Measurements from ENCODE around the gene SF3B2.
"Not testable (repeated sequence)": the region's sequence is repeated elsewhere in the genome, so short reads cannot be mapped to it uniquely, and the experiment has no call there.

The SF3B2 gene

GRCh38 chr11:66077927-66078326 is 25.8 kb downstream of the SF3B2 start:
- no peak for DNase-seq

GRCh38 chr11:66078949-66079348 is 26.8 kb downstream of the SF3B2 start:
- DNase-seq, result not testable (repeated sequence)

- DNase-seq, result peak; percentile 63
These were observed 28.1 kb downstream of the SF3B2 start for GRCh38 chr11:66080055-66080817.

- peak; percentile 64 for DNase-seq
These were observed 29.3 kb downstream of the SF3B2 start for GRCh38 chr11:66081505-66081904.

GRCh38 chr11:66082946-66083698 is 31.0 kb downstream of the SF3B2 start:
- no peak for DNase-seq

- DNase-seq, result no peak
These were observed 31.6 kb downstream of the SF3B2 start for GRCh38 chr11:66083767-66084166.

GRCh38 chr11:66084821-66085475 is 32.8 kb downstream of the SF3B2 start:
- no peak for DNase-seq

GRCh38 chr11:66087148-66087908 is 35.2 kb downstream of the SF3B2 start:
- no peak for DNase-seq

GRCh38 chr11:66089067-66089466 is 36.9 kb downstream of the SF3B2 start:
- DNase-seq, result no peak

- DNase-seq, result no peak
These were observed 38.1 kb downstream of the SF3B2 start for GRCh38 chr11:66090288-66090687.

GRCh38 chr11:66092125-66092524 is 40.0 kb downstream of the SF3B2 start:
- DNase-seq, result not testable (repeated sequence)

GRCh38 chr11:66099746-66100145 is 47.6 kb downstream of the SF3B2 start:
- not testable (repeated sequence) for DNase-seq

GRCh38 chr11:66100272-66101065 is 48.3 kb downstream of the SF3B2 start:
- DNase-seq, result peak; percentile 52

GRCh38 chr11:66101066-66101464 is 48.9 kb downstream of the SF3B2 start:
- no peak for DNase-seq

- DNase-seq, result no peak
These were observed 52.0 kb downstream of the SF3B2 start for GRCh38 chr11:66104057-66104638.

- DNase-seq, result no peak
These were observed 54.8 kb downstream of the SF3B2 start for GRCh38 chr11:66106786-66107599.

- no peak for DNase-seq
These were observed 55.7 kb downstream of the SF3B2 start for GRCh38 chr11:66107600-66108510.

GRCh38 chr11:66109294-66109693 is 57.1 kb downstream of the SF3B2 start:
- no peak for DNase-seq

GRCh38 chr11:66111158-66111557 is 59.0 kb downstream of the SF3B2 start:
- DNase-seq, result no peak
